Measurements from ENCODE around the gene NIN.
A peak's percentile ranks its signal among the peaks of the same experiment; 100 is the strongest.

NIN gene

GRCh38 chr14:50830932-50831725, at the start of gene NIN:
NIN (minus strand) TSS chr14:50831162; CDS start chr14:50822056, 9,106 bp downstream.
- Histone ChIP-seq H3K4me3 (peak within 1 kb of the TSS; percentile 87 to 92), H3K9me3 (no peaks in the 10 kb centered on the region), H3K27ac (peak within 1 kb of the TSS; percentile 86 to 88), H3K27me3 (no peaks in the 10 kb centered on the region), H3K4me1 (peaks cover 4 to 18% (median 15%) of the 10 kb centered on the region in 4 donors), H3K36me3 (no peaks in the 10 kb centered on the region)
- TF ChIP-seq, protein P1, sequence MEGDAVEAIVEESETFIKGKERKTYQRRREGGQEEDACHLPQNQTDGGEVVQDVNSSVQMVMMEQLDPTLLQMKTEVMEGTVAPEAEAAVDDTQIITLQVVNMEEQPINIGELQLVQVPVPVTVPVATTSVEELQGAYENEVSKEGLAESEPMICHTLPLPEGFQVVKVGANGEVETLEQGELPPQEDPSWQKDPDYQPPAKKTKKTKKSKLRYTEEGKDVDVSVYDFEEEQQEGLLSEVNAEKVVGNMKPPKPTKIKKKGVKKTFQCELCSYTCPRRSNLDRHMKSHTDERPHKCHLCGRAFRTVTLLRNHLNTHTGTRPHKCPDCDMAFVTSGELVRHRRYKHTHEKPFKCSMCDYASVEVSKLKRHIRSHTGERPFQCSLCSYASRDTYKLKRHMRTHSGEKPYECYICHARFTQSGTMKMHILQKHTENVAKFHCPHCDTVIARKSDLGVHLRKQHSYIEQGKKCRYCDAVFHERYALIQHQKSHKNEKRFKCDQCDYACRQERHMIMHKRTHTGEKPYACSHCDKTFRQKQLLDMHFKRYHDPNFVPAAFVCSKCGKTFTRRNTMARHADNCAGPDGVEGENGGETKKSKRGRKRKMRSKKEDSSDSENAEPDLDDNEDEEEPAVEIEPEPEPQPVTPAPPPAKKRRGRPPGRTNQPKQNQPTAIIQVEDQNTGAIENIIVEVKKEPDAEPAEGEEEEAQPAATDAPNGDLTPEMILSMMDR (IDR thresholded peaks at IDR 0.05): no peak
- intact Hi-C loops (cut with DNase I; ENCODE audit: low total_unique reads): no loop called here
- peak; percentile 77 to 86 for DNase-seq

DNA sequence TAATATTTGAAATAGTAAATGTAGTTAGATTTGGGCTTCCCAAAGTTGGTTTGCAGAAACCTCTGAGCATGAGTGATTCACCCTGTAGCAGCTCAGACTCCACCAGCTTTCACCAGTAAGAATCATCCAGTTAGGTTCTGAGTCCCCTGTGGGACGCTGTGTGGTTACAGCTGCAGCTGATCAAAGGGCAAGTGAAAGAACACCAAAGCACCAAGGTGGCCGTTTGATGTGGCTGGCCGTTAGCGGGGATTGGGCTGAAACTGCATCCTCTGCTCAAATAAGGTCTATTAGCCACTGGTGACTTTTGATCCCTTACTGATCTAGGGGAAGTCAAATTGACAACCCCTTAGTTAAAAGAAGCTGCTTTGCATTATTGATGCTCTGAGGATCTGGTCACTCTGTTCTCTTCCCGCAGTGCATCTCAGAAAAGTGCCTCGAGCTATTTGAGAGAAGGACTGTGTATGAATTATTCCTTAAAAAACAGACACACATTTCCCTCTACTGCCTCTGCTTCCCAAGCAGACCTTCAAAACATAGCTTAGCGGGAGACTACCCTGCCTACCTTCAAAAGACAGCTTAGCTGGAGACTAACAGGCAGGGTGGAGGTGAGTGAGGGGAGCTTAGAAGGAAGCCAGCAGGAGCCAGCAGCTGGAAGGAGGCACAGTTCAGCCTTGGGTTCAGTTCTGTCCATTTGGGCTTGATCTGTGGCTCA, 44.6 kb upstream of the NIN start:
- no peak overlapping the region for H3K27ac ChIP-seq
- intact Hi-C loops (cut with DNase I; ENCODE audit: low total_unique reads): no loop called here
- DNase-seq: no peak
- no peaks in the 10 kb centered on the region for H3K9me3 ChIP-seq
- H3K27me3 ChIP-seq: peaks cover 0 to 27% of the 10 kb centered on the region in 2 donors
- no peaks in the 10 kb centered on the region for H3K36me3 ChIP-seq
- H3K4me1 ChIP-seq: peaks cover 0 to 7% (median 5%) of the 10 kb centered on the region in 4 donors
- TF ChIP-seq, protein P1 (IDR thresholded peaks at IDR 0.05): no peak
- no peak overlapping the region for H3K4me3 ChIP-seq

DNA sequence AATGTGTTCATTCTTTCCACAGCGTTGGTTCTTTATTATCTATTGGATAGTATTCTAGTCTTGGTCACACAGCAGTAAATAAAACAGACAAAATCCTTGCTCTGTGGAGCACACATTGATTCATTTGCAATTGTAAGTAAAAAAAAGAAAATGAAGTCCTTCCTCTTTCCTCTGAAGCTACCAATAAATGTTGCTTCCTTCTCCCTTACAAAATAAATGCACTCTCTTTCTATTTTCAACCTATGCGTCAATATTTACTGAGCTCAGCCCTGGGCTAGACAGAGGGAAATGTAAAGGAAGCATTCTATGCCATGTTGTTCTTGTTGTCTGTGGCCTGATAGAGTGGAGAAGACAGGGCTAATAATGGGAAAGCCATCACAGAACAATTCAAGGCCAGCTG, 43.8 kb upstream of the NIN start:
- H3K4me3 ChIP-seq: no peak overlapping the region
- H3K36me3 ChIP-seq: no peaks in the 10 kb centered on the region
- H3K27ac ChIP-seq: no peak overlapping the region
- TF ChIP-seq, protein P1 (IDR thresholded peaks at IDR 0.05): no peak
- intact Hi-C loops (cut with DNase I; ENCODE audit: low total_unique reads): no loop called here
- no peak for DNase-seq
- H3K4me1 ChIP-seq: peaks cover 0 to 7% (median 5%) of the 10 kb centered on the region in 4 donors
- H3K9me3 ChIP-seq: no peaks in the 10 kb centered on the region
- H3K27me3 ChIP-seq: peaks cover 0 to 35% of the 10 kb centered on the region in 2 donors

GRCh38 chr14:50871914-50872732, 41.2 kb upstream of the NIN start, which contains the start of gene ABHD12B:
ABHD12B (plus strand) TSS chr14:50872053; CDS start chr14:50872175, 122 bp downstream.
- peaks cover 0 to 7% (median 5%) of the 10 kb centered on the region in 4 donors for H3K4me1 ChIP-seq
- H3K9me3 ChIP-seq: no peaks in the 10 kb centered on the region
- peaks cover 0 to 38% of the 10 kb centered on the region in 2 donors for H3K27me3 ChIP-seq
- peak within 1 kb of the TSS in 1 of 2 donors; percentile 23 for H3K4me3 ChIP-seq
- no peaks in the 10 kb centered on the region for H3K36me3 ChIP-seq
- intact Hi-C loops (cut with DNase I; ENCODE audit: low total_unique reads): no loop called here
- DNase-seq: no peak
- TF ChIP-seq, protein P1 (IDR thresholded peaks at IDR 0.05): no peak
- H3K27ac ChIP-seq: no peak within 1 kb of the TSS

DNA sequence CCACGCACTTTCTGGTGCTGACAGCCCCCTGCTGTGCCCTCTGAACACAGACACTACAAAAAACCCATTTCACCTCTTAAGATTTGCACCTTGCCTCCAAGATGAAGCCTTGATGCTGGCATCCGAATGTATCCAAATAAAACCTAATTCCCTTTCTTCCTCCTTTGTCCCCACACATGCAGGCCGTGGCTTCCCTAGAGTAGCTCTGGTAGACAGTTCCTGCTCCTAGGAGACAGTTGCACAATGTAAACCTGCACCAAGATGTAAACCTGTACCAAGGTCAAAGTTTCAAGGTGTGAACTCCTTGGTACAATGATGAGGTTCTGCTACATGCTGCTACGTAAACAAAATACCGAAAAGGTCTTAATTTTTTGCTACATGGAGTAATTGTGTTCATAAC, 40.3 kb upstream of the NIN start:
- peaks cover 0 to 7% (median 5%) of the 10 kb centered on the region in 4 donors for H3K4me1 ChIP-seq
- H3K4me3 ChIP-seq: no peak overlapping the region
- H3K36me3 ChIP-seq: no peaks in the 10 kb centered on the region
- H3K9me3 ChIP-seq: no peaks in the 10 kb centered on the region
- TF ChIP-seq, protein P1 (IDR thresholded peaks at IDR 0.05): no peak
- intact Hi-C loops (cut with DNase I; ENCODE audit: low total_unique reads): no loop called here
- no peak for DNase-seq
- H3K27ac ChIP-seq: no peak overlapping the region
- H3K27me3 ChIP-seq: peaks cover 0 to 38% of the 10 kb centered on the region in 2 donors

Data from tibial artery (tissue), 4 donors.